ENCODE data around the gene EVX2.

DNA sequence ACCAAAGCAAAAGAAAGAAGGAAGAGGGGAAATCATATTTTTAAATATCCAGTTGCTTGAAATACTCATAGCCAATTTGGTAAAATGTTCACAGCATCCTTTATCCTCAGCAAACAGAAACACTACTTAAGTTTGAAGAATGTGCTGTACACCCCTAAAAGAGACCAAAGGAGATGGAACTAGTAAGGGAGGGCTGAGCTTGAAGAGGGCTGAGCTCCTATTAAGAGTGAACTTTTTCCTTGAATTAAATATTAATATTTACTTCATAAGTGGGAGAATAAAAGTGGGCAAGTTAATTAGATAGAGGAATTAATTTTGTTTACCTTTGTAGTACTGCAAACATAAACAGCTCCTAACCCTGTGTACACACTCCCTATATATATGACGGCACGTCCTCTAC is 7.0 kb downstream of the EVX2 start:
- no peak for TF ChIP-seq POLR2A (IDR thresholded peaks at IDR 0.05)
- TF ChIP-seq, protein P1, sequence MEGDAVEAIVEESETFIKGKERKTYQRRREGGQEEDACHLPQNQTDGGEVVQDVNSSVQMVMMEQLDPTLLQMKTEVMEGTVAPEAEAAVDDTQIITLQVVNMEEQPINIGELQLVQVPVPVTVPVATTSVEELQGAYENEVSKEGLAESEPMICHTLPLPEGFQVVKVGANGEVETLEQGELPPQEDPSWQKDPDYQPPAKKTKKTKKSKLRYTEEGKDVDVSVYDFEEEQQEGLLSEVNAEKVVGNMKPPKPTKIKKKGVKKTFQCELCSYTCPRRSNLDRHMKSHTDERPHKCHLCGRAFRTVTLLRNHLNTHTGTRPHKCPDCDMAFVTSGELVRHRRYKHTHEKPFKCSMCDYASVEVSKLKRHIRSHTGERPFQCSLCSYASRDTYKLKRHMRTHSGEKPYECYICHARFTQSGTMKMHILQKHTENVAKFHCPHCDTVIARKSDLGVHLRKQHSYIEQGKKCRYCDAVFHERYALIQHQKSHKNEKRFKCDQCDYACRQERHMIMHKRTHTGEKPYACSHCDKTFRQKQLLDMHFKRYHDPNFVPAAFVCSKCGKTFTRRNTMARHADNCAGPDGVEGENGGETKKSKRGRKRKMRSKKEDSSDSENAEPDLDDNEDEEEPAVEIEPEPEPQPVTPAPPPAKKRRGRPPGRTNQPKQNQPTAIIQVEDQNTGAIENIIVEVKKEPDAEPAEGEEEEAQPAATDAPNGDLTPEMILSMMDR (IDR thresholded peaks at IDR 0.05), result no peak

All from thyroid gland (tissue), 4 donors.